ENCODE data around the gene ZNF274.

The ZNF274 gene

GRCh38 chr19:58212336-58213074, 29.6 kb downstream of the ZNF274 start:
- H3K4me2 ChIP-seq, result no peak overlapping the region
- no peaks in the 10 kb centered on the region for H3K4me1 ChIP-seq (ENCODE audit: low read depth, poor library complexity, severe bottlenecking)
- H3K27me3 ChIP-seq (ENCODE audit: insufficient read depth, low read depth), result no peaks in the 10 kb centered on the region
- no peak overlapping the region for H2AFZ ChIP-seq (ENCODE audit: low read depth)
- no peaks in the 10 kb centered on the region for H3K79me2 ChIP-seq (ENCODE audit: insufficient read depth, low read depth)
- no peaks in the 10 kb centered on the region for H4K20me1 ChIP-seq (ENCODE audit: insufficient read depth)
- no peak overlapping the region for H3K27ac ChIP-seq
- no peak overlapping the region for H3K4me3 ChIP-seq (IDR thresholded peaks at IDR 0.05; ENCODE audit: insufficient read depth, low read depth, low read length)
- TF ChIP-seq, protein P1, sequence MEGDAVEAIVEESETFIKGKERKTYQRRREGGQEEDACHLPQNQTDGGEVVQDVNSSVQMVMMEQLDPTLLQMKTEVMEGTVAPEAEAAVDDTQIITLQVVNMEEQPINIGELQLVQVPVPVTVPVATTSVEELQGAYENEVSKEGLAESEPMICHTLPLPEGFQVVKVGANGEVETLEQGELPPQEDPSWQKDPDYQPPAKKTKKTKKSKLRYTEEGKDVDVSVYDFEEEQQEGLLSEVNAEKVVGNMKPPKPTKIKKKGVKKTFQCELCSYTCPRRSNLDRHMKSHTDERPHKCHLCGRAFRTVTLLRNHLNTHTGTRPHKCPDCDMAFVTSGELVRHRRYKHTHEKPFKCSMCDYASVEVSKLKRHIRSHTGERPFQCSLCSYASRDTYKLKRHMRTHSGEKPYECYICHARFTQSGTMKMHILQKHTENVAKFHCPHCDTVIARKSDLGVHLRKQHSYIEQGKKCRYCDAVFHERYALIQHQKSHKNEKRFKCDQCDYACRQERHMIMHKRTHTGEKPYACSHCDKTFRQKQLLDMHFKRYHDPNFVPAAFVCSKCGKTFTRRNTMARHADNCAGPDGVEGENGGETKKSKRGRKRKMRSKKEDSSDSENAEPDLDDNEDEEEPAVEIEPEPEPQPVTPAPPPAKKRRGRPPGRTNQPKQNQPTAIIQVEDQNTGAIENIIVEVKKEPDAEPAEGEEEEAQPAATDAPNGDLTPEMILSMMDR (conservative IDR thresholded peaks at IDR 0.05; ENCODE audit: low read depth, low read length), result no peak
- peaks cover 17% of the 10 kb centered on the region for H3K36me3 ChIP-seq (ENCODE audit: insufficient read depth)
- no peak overlapping the region for H3K9ac ChIP-seq

DNA sequence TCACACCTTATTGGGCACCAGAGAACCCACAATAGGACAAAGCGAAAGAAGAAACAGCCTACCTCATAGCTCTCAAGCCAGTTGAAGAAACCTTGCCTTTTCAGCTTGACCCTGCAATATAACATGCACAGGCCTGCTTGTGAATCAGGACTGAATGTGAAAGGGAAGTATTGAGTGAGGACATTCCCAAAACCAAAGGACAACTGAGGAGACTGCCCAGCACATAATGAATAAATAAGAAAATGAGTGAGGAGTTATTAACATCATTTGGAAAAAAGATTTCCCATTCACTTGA, 30.2 kb downstream of the ZNF274 start:
- Histone ChIP-seq H3K27me3 (ENCODE audit: insufficient read depth, low read depth) (no peaks in the 10 kb centered on the region), H3K9ac (no peak overlapping the region), H3K4me1 (ENCODE audit: low read depth, poor library complexity, severe bottlenecking) (no peaks in the 10 kb centered on the region), H2AFZ (ENCODE audit: low read depth) (no peak overlapping the region), H3K36me3 (ENCODE audit: insufficient read depth) (peaks cover 14% of the 10 kb centered on the region), H3K4me2 (no peak overlapping the region), H3K27ac (no peak overlapping the region), H4K20me1 (ENCODE audit: insufficient read depth) (no peaks in the 10 kb centered on the region), H3K4me3 (IDR thresholded peaks at IDR 0.05; ENCODE audit: insufficient read depth, low read depth, low read length) (no peak overlapping the region), H3K79me2 (ENCODE audit: insufficient read depth, low read depth) (no peaks in the 10 kb centered on the region)
- TF ChIP-seq, protein P1 (conservative IDR thresholded peaks at IDR 0.05; ENCODE audit: low read depth, low read length), result no peak

GRCh38 chr19:58217069-58217481, 34.2 kb downstream of the ZNF274 start:
- Histone ChIP-seq H3K27ac (no peak overlapping the region), H3K4me3 (IDR thresholded peaks at IDR 0.05; ENCODE audit: insufficient read depth, low read depth, low read length) (no peak overlapping the region), H3K79me2 (ENCODE audit: insufficient read depth, low read depth) (no peaks in the 10 kb centered on the region), H4K20me1 (ENCODE audit: insufficient read depth) (no peaks in the 10 kb centered on the region), H3K4me1 (ENCODE audit: low read depth, poor library complexity, severe bottlenecking) (no peaks in the 10 kb centered on the region), H2AFZ (ENCODE audit: low read depth) (no peak overlapping the region), H3K36me3 (ENCODE audit: insufficient read depth) (peaks cover 9% of the 10 kb centered on the region; the same call in 1 of the 2 replicates), H3K9ac (no peak overlapping the region), H3K4me2 (no peak overlapping the region), H3K27me3 (ENCODE audit: insufficient read depth, low read depth) (no peaks in the 10 kb centered on the region)
- TF ChIP-seq, protein P1 (conservative IDR thresholded peaks at IDR 0.05; ENCODE audit: low read depth, low read length), result no peak

GRCh38 chr19:58217607-58218391, 34.9 kb downstream of the ZNF274 start:
- no peak overlapping the region for H2AFZ ChIP-seq (ENCODE audit: low read depth)
- H3K4me2 ChIP-seq, result no peak overlapping the region
- H3K4me1 ChIP-seq (ENCODE audit: low read depth, poor library complexity, severe bottlenecking), result no peaks in the 10 kb centered on the region

More at GRCh38 chr19:58217607-58218391, 34.9 kb downstream of the ZNF274 start:
- Histone ChIP-seq H3K9ac (no peak overlapping the region), H3K27ac (no peak overlapping the region), H3K4me3 (IDR thresholded peaks at IDR 0.05; ENCODE audit: insufficient read depth, low read depth, low read length) (no peak overlapping the region), H3K27me3 (ENCODE audit: insufficient read depth, low read depth) (no peaks in the 10 kb centered on the region), H3K79me2 (ENCODE audit: insufficient read depth, low read depth) (no peaks in the 10 kb centered on the region), H3K36me3 (ENCODE audit: insufficient read depth) (peaks cover 2% of the 10 kb centered on the region; the same call in 1 of the 2 replicates), H4K20me1 (ENCODE audit: insufficient read depth) (no peaks in the 10 kb centered on the region)
- TF ChIP-seq, protein P1 (conservative IDR thresholded peaks at IDR 0.05; ENCODE audit: low read depth, low read length), result no peak

All from KMS-11 (cell line).